ENCODE measurements around the gene MDH1. TPM values are rescaled to one million over a fixed set of nuclear protein-coding genes. Genes with fewer than 3 reads are reported as not detected.

Gene MDH1
- total and polyA plus RNA-seq, 5 donors, result 965 to 1,828 (median 1,087) TPM

DNA sequence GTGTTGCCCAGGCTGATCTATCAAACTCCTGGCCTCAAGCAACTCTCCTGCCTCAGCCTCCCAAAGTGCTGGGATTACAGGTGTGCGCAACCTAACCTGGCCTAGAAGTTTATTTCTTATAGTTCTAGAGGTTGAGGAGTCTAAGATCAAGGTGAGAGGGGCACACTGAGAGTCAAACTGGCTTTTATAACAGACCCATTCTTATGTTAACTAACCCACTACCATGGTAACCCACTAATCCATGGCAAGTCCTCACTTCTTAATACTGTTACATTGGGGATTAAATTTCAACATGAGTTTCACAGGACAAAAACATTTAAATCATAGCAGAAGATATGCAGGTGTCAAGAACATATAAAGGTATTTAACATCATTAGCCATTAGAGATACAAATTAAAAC, 50.6 kb downstream of the MDH1 start:
- DNase-seq (no peak), ATAC-seq (no peak)
- intact Hi-C loops (cut with DNase I), result no loop called here
- WGBS, result 94% methylated on average over 1 of the region's 1 CpG
- H3K4me3 ChIP-seq (ENCODE audit: low read length), result no peak overlapping the region
- no peaks in the 10 kb centered on the region for H3K9me3 ChIP-seq (ENCODE audit: control insufficient read depth, low read length)
- no peaks in the 10 kb centered on the region for H3K27me3 ChIP-seq (ENCODE audit: control insufficient read depth, insufficient read depth)
- H3K27ac ChIP-seq (ENCODE audit: low read length), result no peak overlapping the region
- H3K4me1 ChIP-seq (ENCODE audit: control insufficient read depth, insufficient read depth, low read length), result no peaks in the 10 kb centered on the region

DNA sequence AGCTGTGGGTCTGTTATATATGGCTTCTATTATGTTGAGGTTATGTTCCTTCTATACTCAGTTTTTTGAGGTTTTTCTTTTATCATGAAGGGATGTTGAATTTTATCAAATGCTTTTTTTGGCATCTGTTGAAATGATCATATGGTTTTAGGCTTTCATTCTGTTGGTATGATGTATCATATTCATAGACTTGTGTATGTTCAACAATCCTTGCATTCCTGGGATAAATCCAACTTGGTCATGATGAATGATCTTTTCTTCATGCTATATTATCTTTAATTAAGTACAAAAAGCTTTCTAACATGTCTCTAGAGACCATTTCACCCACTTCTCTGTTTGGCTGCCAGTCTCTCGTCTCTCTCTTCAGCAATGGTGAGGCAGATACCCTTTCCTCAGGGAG, 54.2 kb downstream of the MDH1 start:
- H3K4me3 ChIP-seq (ENCODE audit: low read length), result no peak overlapping the region
- no peaks in the 10 kb centered on the region for H3K27me3 ChIP-seq (ENCODE audit: control insufficient read depth, insufficient read depth)
- DNase-seq (no peak), ATAC-seq (no peak)
- no peak overlapping the region for H3K27ac ChIP-seq (ENCODE audit: low read length)
- intact Hi-C loops (cut with DNase I), result no loop called here
- 68% methylated on average over 1 of the region's 1 CpG for WGBS
- H3K4me1 ChIP-seq (ENCODE audit: control insufficient read depth, insufficient read depth, low read length), result no peaks in the 10 kb centered on the region
- H3K9me3 ChIP-seq (ENCODE audit: control insufficient read depth, low read length), result no peaks in the 10 kb centered on the region

DNA sequence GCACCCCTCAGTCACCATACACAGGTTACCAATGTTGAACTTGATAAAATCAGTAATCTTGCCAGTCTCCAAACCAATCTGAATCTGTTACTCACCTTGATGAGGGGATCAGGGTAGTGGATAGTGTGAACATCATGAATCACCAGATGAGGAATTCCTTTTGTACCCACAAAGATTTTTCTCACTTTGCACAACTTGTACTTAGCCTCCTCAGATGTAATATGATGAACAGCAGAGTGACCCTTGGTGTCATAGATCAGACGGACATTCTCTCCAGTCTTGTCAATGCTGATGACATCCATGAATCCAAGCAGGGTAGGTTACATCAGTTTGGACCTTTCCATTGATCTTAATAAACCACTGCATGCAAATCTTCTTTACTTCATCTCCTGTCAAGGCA, 54.7 kb downstream of the MDH1 start:
- intact Hi-C loops (cut with DNase I), result no loop called here
- no peaks in the 10 kb centered on the region for H3K9me3 ChIP-seq (ENCODE audit: control insufficient read depth, low read length)
- 86% methylated on average over 1 of the region's 1 CpG for WGBS
- H3K4me1 ChIP-seq (ENCODE audit: control insufficient read depth, insufficient read depth, low read length), result no peaks in the 10 kb centered on the region
- no peak overlapping the region for H3K27ac ChIP-seq (ENCODE audit: low read length)
- DNase-seq (no peak), ATAC-seq (no peak)
- no peaks in the 10 kb centered on the region for H3K27me3 ChIP-seq (ENCODE audit: control insufficient read depth, insufficient read depth)
- H3K4me3 ChIP-seq (ENCODE audit: low read length), result no peak overlapping the region

DNA sequence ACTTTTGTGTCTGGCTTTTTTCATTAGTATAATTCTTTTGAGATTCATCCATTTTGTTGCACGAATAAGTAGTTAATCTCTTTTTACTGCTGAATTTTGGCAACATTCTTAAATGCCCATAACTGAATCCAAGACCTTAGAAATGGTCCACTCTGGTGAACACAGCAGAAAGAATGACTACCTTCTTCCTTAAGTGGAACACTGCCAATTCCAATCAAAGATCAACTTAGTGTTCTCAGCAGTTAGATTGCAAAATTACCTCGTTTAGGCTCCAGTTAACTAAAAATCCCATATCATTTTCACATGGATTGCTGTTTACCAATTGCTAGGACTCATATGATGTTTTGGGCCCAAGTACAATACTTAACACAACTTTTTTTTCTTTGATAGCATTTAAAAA, 59.9 kb downstream of the MDH1 start:
- Histone ChIP-seq H3K4me3 (ENCODE audit: low read length) (no peak overlapping the region), H3K9me3 (ENCODE audit: control insufficient read depth, low read length) (no peaks in the 10 kb centered on the region), H3K4me1 (ENCODE audit: control insufficient read depth, insufficient read depth, low read length) (no peaks in the 10 kb centered on the region), H3K27me3 (ENCODE audit: control insufficient read depth, insufficient read depth) (no peaks in the 10 kb centered on the region), H3K27ac (ENCODE audit: low read length) (no peak overlapping the region)
- ATAC-seq (no peak), DNase-seq (no peak)
- 78% methylated on average over 2 of the region's 2 CpGs for WGBS
- intact Hi-C loops (cut with DNase I), result no loop called here

DNA sequence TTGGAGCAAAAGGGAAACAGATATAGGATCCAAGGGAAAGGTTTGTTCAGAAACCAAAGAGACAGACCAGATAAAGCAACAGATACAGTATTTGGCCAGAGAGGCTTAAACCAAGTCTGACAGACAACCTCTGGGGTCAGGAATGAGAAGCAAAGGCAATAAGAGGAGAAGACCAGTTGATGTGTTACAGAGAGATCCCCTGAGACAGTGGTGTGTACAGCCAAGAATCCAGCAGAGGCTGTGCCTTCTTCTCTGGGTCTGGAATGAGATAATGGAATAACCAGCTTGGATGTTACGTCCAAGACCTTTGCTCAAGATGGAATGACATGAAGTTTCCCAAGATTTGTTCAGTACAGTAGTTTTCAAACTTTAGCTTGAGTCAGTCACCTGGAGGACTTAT, 61.1 kb downstream of the MDH1 start:
- intact Hi-C loops (cut with DNase I), result no loop called here
- DNase-seq, result no peak
- Histone ChIP-seq H3K27ac (ENCODE audit: low read length) (no peak overlapping the region), H3K4me3 (ENCODE audit: low read length) (no peak overlapping the region), H3K27me3 (ENCODE audit: control insufficient read depth, insufficient read depth) (no peaks in the 10 kb centered on the region), H3K9me3 (ENCODE audit: control insufficient read depth, low read length) (no peaks in the 10 kb centered on the region), H3K4me1 (ENCODE audit: control insufficient read depth, insufficient read depth, low read length) (no peaks in the 10 kb centered on the region)
- 94% methylated on average over 1 of the region's 1 CpG for WGBS
- ATAC-seq, result no peak

DNA sequence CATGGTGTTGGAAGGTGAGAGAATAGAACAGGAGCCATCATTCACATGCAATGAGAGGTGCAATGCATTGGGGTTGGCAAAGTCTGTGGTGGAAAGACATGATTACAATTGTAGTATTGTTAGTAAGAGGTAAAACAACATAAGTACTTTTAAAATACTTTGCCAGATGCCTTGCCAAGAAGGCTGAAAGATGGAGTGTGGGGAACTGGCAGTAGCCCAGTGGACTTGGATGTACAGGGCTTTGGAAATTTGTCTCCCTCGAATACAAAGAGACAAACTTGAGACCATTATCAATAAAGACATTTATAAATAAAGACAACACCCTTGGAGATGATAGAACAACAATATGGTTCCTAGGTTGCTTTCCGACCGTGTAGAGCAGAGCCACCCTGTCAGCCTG, 62.0 kb downstream of the MDH1 start:
- no peak for ATAC-seq
- Histone ChIP-seq H3K9me3 (ENCODE audit: control insufficient read depth, low read length) (no peaks in the 10 kb centered on the region), H3K4me1 (ENCODE audit: control insufficient read depth, insufficient read depth, low read length) (no peaks in the 10 kb centered on the region), H3K27me3 (ENCODE audit: control insufficient read depth, insufficient read depth) (no peaks in the 10 kb centered on the region), H3K27ac (ENCODE audit: low read length) (no peak overlapping the region), H3K4me3 (ENCODE audit: low read length) (no peak overlapping the region)
- DNase-seq, result no peak
- intact Hi-C loops (cut with DNase I), result no loop called here
- 65% methylated on average over 3 of the region's 3 CpGs for WGBS

DNA sequence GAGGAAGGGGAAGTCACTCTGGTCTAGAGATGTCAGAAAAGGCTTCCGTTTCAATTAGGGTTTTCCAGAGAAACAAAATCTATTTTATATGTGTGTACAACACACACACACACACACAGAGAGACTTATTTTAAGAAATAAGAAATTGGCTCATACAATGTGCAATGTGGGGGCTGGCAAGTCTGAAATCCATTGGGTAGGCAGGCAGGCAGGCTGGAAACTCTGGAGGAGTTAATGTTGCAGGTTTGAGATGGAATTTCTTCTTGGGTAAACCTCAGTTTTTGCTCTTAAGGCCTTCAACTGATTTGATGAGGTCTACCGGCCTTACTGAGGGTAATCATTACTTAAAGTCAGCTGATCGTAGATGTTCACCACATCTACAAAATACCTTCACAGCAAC, 62.6 kb downstream of the MDH1 start:
- Histone ChIP-seq H3K27ac (ENCODE audit: low read length) (no peak overlapping the region), H3K9me3 (ENCODE audit: control insufficient read depth, low read length) (no peaks in the 10 kb centered on the region), H3K4me1 (ENCODE audit: control insufficient read depth, insufficient read depth, low read length) (no peaks in the 10 kb centered on the region), H3K4me3 (ENCODE audit: low read length) (no peak overlapping the region), H3K27me3 (ENCODE audit: control insufficient read depth, insufficient read depth) (no peaks in the 10 kb centered on the region)
- 87% methylated on average over 3 of the region's 3 CpGs for WGBS
- intact Hi-C loops (cut with DNase I), result no loop called here
- DNase-seq (no peak), ATAC-seq (no peak)

DNA sequence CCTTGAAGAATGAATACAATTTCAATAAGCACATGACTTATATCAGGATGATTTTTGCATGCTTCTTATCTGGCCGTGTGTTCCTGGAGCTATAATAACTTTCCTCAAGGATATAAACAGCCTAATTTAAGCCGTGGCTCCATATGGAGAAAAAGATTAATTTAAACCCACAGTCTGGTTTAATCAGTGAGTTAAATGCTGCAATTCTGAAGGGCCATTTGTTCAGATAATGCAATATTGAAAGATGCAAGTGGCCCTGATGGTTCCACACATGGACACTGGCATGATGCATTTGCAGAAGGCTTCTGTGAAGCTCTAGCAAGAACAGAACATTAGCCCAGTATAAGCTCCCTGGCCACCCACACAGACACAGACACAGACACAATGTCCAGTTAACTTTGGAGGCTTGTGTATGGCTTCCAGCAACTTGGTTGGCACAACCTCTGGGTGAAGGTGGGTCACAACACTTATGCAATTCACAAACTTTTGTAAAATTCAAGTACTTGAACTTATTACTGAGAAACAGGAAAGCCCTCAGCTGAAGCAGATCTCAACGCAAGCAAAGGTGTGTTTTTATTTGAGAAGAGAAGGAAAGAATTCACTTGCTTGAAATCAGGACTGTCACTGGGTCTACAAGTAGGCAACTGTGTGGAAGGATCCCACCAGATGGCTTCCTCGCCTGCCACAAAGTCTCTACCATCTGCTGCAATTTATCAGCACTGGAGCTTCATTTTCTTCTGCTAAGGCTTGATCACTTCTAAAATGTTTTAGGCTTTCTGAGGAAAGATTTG, 63.3 kb downstream of the MDH1 start:
- WGBS, result 70% methylated on average over 4 of the region's 4 CpGs
- ATAC-seq (no peak), DNase-seq (no peak)
- intact Hi-C loops (cut with DNase I), result no loop called here
- no peaks in the 10 kb centered on the region for H3K9me3 ChIP-seq (ENCODE audit: control insufficient read depth, low read length)
- no peak overlapping the region for H3K27ac ChIP-seq (ENCODE audit: low read length)
- H3K4me3 ChIP-seq (ENCODE audit: low read length), result no peak overlapping the region
- H3K4me1 ChIP-seq (ENCODE audit: control insufficient read depth, insufficient read depth, low read length), result no peaks in the 10 kb centered on the region
- no peaks in the 10 kb centered on the region for H3K27me3 ChIP-seq (ENCODE audit: control insufficient read depth, insufficient read depth)

DNA sequence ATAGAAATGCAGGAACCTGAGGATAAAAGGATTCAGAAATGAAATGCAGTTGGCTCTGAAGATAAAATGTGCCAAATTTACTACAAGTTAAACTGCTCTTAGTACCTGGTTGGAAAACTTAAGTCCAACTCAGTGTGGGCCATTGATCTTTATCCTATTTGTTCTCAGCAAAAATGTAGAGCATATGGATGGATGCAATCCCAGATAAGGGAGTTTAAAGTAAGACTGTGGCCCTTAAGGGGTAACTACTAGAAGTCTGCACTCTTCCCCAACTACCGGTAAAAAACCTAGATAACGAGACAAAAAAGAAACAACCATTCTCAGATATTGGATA, 63.9 kb downstream of the MDH1 start:
- Histone ChIP-seq H3K27me3 (ENCODE audit: control insufficient read depth, insufficient read depth) (no peaks in the 10 kb centered on the region), H3K9me3 (ENCODE audit: control insufficient read depth, low read length) (no peaks in the 10 kb centered on the region), H3K4me1 (ENCODE audit: control insufficient read depth, insufficient read depth, low read length) (no peaks in the 10 kb centered on the region), H3K27ac (ENCODE audit: low read length) (no peak overlapping the region), H3K4me3 (ENCODE audit: low read length) (no peak overlapping the region)
- intact Hi-C loops (cut with DNase I), result no loop called here
- 78% methylated on average over 2 of the region's 2 CpGs for WGBS
- ATAC-seq, result no peak
- DNase-seq, result no peak

DNA sequence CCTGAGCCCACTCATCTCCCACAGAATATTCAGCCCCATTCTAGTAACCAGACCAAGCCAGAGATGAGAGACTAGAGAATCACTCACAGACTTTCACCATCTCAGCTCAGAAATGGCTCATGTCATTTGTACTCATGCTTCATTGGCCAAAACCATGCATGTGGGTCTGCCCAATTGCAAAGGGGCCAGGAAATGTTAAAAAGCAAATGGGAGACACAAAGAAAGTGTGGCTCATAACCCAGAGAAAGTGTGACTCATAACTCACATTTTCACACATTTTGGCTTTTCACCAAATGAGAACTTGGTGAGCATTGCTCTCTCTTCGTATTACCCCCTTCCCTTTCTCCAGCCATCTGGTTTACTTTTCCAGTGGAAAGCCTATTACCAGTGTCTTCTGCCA, 66.2 kb downstream of the MDH1 start:
- intact Hi-C loops (cut with DNase I), result no loop called here
- ATAC-seq, result no peak
- Histone ChIP-seq H3K9me3 (ENCODE audit: control insufficient read depth, low read length) (no peaks in the 10 kb centered on the region), H3K4me1 (ENCODE audit: control insufficient read depth, insufficient read depth, low read length) (no peaks in the 10 kb centered on the region), H3K27me3 (ENCODE audit: control insufficient read depth, insufficient read depth) (no peaks in the 10 kb centered on the region), H3K4me3 (ENCODE audit: low read length) (no peak overlapping the region), H3K27ac (ENCODE audit: low read length) (no peak overlapping the region)
- WGBS, result 83% methylated on average over 1 of the region's 1 CpG
- DNase-seq, result no peak

All from right cardiac atrium (tissue), 5 donors.